Measurements from ENCODE around the gene LRBA. TPM values are rescaled to one million over a fixed set of nuclear protein-coding genes. Genes with fewer than 3 reads are reported as not detected.
A peak's percentile ranks its signal among the peaks of the same experiment; 100 is the strongest.

The LRBA gene
- total and polyA plus RNA-seq, 9 of the 15 experiments (the other 6 are each of a cell fraction or from before 2014, with no cell fraction given), result 24.2 to 88.7 (median 59.7) TPM

- Histone ChIP-seq H2AFZ (ENCODE audit: low read depth, low read length) (no peak overlapping the region), H3K9ac (ENCODE audit: insufficient read depth in 1 of 2, low read depth in 2 of 2, low read length in 2 of 2) (no peak overlapping the region), H3K9me1 (ENCODE audit: control insufficient read depth, insufficient read depth, low read length) (no peaks in the 10 kb centered on the region), H3K4me1 (replicated peaks in 1 of 2; ENCODE audit: control insufficient read depth in 2 of 2, insufficient read depth in 2 of 2, low read length in 2 of 2) (no peaks in the 10 kb centered on the region; a peak in 1 of 5 replicates), H3K9me3 (replicated peaks; ENCODE audit: control insufficient read depth, insufficient read depth, low read depth, low read length) (peaks cover 18% of the 10 kb centered on the region), H3K27ac (ENCODE audit: extremely low read depth, low read depth, low read length) (no peak overlapping the region), H3K36me3 (ENCODE audit: control insufficient read depth, insufficient read depth, low read length) (peaks cover 8% of the 10 kb centered on the region; the same call in 2 of the 3 replicates), H3K27me3 (ENCODE audit: control insufficient read depth in 2 of 2, insufficient read depth in 2 of 2, low read length in 2 of 2) (no peaks in the 10 kb centered on the region), H3K79me2 (ENCODE audit: control insufficient read depth, insufficient read depth, low read length) (peaks cover 73% of the 10 kb centered on the region), H3K4me2 (ENCODE audit: insufficient read depth, low read length) (no peak overlapping the region), H4K20me1 (replicated peaks; ENCODE audit: control insufficient read depth, insufficient read depth, low read length) (no peaks in the 10 kb centered on the region), H3K4me3 (no peak overlapping the region)
- DNase-seq (ENCODE audit: extremely low read depth in 1 of 4, low spot score in 3 of 4) (peak; percentile 49 to 66 (median 58)), FAIRE-seq (peak; percentile 77), ATAC-seq (peak; percentile 98)
- POLR2A ChIA-PET, result no interaction called here
- intact Hi-C loops (cut with micrococcal nuclease), result loop anchor here (5.0 kb wide), 1 partner anchor 94 kb away; no protein-coding TSS in a partner anchor
- CTCF ChIA-PET (ENCODE audit: low intra/inter-chr PET ratio), result no interaction called here
- no TSS peak for BruUV-seq (replicated peaks)
- WGBS (ENCODE audit: insufficient coverage, low coverage, missing lambda C conversion rate), result 63% methylated on average over 2 of the region's 2 CpGs
- in situ Hi-C loops (cut with MboI), result no loop called here
- TF ChIP-seq CTCF (IDR thresholded peaks at IDR 0.05 in 2 of 3, conservative IDR thresholded peaks at IDR 0.05 in 1 of 3; ENCODE audit: insufficient read depth in 2 of 3, low read depth in 1 of 3, low read length in 3 of 3), result peak; percentile 52 to 69 (median 67)
- TF ChIP-seq RAD21 (CRISPR knock-in tag; conservative IDR thresholded peaks at IDR 0.05 in 1 of 2, IDR thresholded peaks at IDR 0.05 in 1 of 2), result peak in 1 of 2 experiments; percentile 54; a peak in 2 of 4 replicates
- TF ChIP-seq, protein P1, sequence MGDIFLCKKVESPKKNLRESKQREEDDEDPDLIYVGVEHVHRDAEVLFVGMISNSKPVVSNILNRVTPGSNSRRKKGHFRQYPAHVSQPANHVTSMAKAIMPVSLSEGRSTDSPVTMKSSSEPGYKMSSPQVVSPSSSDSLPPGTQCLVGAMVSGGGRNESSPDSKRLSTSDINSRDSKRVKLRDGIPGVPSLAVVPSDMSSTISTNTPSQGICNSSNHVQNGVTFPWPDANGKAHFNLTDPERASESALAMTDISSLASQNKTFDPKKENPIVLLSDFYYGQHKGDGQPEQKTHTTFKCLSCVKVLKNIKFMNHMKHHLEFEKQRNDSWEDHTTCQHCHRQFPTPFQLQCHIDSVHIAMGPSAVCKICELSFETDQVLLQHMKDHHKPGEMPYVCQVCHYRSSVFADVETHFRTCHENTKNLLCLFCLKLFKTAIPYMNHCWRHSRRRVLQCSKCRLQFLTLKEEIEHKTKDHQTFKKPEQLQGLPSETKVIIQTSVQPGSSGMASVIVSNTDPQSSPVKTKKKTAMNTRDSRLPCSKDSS (IDR thresholded peaks at IDR 0.05; ENCODE audit: low read depth, partially characterized antibody), result no peak
- no peak for TF ChIP-seq BHLHE40 (IDR thresholded peaks at IDR 0.05; ENCODE audit: low read length)
- TF ChIP-seq ZNF431 (CRISPR knock-in tag; IDR thresholded peaks at IDR 0.05), result no peak
- no peak for TF ChIP-seq KAT2B (IDR thresholded peaks at IDR 0.05; ENCODE audit: low read depth, low read length)
- TF ChIP-seq SMC3 (conservative IDR thresholded peaks at IDR 0.05; ENCODE audit: insufficient read depth, low read depth, low read length), result 0 out of 2 replicates have a peak, but pooled peaks have one; percentile 8
- TF ChIP-seq CTCFL (IDR thresholded peaks at IDR 0.05; ENCODE audit: borderline replicate concordance, insufficient read depth, low read depth, low read length, poor library complexity, severe bottlenecking), result peak; percentile 44
- no peak for TF ChIP-seq CXXC5 (CRISPR knock-in tag; IDR thresholded peaks at IDR 0.05)
- TF ChIP-seq, protein P2, sequence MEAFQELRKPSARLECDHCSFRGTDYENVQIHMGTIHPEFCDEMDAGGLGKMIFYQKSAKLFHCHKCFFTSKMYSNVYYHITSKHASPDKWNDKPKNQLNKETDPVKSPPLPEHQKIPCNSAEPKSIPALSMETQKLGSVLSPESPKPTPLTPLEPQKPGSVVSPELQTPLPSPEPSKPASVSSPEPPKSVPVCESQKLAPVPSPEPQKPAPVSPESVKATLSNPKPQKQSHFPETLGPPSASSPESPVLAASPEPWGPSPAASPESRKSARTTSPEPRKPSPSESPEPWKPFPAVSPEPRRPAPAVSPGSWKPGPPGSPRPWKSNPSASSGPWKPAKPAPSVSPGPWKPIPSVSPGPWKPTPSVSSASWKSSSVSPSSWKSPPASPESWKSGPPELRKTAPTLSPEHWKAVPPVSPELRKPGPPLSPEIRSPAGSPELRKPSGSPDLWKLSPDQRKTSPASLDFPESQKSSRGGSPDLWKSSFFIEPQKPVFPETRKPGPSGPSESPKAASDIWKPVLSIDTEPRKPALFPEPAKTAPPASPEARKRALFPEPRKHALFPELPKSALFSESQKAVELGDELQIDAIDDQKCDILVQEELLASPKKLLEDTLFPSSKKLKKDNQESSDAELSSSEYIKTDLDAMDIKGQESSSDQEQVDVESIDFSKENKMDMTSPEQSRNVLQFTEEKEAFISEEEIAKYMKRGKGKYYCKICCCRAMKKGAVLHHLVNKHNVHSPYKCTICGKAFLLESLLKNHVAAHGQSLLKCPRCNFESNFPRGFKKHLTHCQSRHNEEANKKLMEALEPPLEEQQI (IDR thresholded peaks at IDR 0.05), result peak; percentile 24; the same call in 1 of the 2 replicates
- TF ChIP-seq, protein P3, sequence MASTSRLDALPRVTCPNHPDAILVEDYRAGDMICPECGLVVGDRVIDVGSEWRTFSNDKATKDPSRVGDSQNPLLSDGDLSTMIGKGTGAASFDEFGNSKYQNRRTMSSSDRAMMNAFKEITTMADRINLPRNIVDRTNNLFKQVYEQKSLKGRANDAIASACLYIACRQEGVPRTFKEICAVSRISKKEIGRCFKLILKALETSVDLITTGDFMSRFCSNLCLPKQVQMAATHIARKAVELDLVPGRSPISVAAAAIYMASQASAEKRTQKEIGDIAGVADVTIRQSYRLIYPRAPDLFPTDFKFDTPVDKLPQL (IDR thresholded peaks at IDR 0.05; ENCODE audit: extremely low read depth, insufficient read length), result no peak
- no peak for TF ChIP-seq ZNF57 (CRISPR knock-in tag; IDR thresholded peaks at IDR 0.05)
- TF ChIP-seq BRD4 (IDR thresholded peaks at IDR 0.05), result no peak
Measured at GRCh38 chr4:150960818-150961217, 54.3 kb downstream of the LRBA start.

Measured in K562 (cell line).